Measurements from ENCODE around the gene RCOR3. TPM values are rescaled to one million over a fixed set of nuclear protein-coding genes. Genes with fewer than 3 reads are reported as not detected.

RCOR3 gene
- total RNA-seq, 6 donors from 2014 or later, result 27.2 to 97.4 (median 46.5) TPM

DNA sequence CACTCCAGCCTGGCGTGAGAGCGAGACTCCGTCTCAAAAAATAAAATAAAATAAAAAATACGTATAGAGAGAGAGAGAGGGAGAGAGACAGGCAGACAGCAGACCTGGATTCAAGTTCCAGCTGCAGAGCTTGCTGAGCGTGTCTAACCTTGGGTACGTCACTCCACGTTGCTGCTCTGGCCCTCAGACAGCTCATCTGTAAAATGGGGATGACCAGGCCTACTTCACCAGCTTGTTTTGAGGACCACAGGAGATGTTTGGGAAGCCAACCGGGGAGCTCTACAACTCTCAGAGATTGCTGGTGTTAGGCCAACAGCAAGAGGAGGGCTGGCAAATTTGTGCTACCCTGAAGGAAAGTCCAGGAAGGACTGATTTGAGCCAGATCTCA, 67.0 kb downstream of the RCOR3 start:
- Histone ChIP-seq H3K27me3 (no peaks in the 10 kb centered on the region), H3K27ac (peak overlapping the region; percentile 48 to 87 (median 80)), H3K36me3 (no peaks in the 10 kb centered on the region), H3K9me3 (no peaks in the 10 kb centered on the region), H3K4me1 (peaks cover 8 to 21% (median 11%) of the 10 kb centered on the region in 4 donors), H3K4me3 (peak overlapping the region in 3 of 4 donors; percentile 76 to 90 (median 83))
- ATAC-seq (ENCODE audit: low FRiP score in 2 of 2), result no peak
- WGBS, 2 donors, result 83 to 85% methylated on average over 8 of the region's 8 CpGs
- no peak for TF ChIP-seq POLR2A (IDR thresholded peaks at IDR 0.05)
- TF ChIP-seq EP300 (IDR thresholded peaks at IDR 0.05), result no peak
- TF ChIP-seq, protein P1, sequence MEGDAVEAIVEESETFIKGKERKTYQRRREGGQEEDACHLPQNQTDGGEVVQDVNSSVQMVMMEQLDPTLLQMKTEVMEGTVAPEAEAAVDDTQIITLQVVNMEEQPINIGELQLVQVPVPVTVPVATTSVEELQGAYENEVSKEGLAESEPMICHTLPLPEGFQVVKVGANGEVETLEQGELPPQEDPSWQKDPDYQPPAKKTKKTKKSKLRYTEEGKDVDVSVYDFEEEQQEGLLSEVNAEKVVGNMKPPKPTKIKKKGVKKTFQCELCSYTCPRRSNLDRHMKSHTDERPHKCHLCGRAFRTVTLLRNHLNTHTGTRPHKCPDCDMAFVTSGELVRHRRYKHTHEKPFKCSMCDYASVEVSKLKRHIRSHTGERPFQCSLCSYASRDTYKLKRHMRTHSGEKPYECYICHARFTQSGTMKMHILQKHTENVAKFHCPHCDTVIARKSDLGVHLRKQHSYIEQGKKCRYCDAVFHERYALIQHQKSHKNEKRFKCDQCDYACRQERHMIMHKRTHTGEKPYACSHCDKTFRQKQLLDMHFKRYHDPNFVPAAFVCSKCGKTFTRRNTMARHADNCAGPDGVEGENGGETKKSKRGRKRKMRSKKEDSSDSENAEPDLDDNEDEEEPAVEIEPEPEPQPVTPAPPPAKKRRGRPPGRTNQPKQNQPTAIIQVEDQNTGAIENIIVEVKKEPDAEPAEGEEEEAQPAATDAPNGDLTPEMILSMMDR (IDR thresholded peaks at IDR 0.05), result no peak
- TF ChIP-seq POLR2AphosphoS5 (IDR thresholded peaks at IDR 0.05), result no peak
- no peak for DNase-seq

DNA sequence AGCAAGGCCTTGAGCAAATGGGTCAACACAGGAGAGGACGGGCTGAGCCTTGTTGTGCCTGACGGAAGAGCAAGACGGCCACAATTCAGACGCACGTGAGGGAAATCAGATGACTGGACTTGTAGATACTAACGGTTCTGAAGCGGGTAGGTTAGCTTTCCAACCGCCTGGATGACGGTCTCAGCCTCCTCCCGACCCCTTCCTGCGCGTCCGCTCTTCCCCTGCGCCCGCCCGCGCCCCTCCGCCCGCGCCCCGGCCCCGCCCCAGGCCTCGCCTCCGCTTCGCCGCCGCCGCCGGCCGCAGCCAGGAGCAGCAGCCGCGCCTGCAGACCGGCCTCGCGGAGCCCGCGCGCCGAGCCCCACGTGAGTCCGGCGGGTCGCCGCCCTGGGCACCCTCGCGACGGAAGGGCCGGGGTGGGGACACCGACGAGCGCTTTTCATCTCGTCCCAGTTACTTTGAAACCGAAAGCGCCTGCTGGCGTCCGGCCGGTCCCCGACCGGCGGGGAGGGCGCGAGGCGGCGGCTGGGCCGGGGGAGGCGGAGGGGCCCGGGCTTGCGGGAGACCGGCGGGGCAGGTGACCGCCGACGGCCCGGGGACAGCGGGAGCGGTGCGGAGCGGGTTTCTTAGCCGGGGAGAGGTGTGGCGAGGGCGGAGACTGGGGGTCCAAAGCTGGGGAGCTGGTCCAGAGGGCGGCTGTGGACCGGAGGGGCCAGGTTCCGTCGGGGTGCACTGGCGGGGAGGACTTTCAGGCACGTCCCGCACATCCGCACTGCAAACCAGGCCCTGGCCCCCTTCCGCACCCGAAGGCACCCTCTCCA, 67.6 kb downstream of the RCOR3 start, which contains the start of gene TRAF5:
TRAF5 (plus strand) TSS at position 306 of the 818 bp plus-strand sequence. CDS start 26,407 bp downstream, outside the sequence.
- WGBS, 2 donors, result 0% methylated on average over 8 to 29 of the region's 91 CpGs
- peak within 1 kb of the TSS; percentile 62 to 87 (median 80) for H3K27ac ChIP-seq
- DNase-seq (peak; percentile 36 to 94), ATAC-seq (ENCODE audit: low FRiP score in 2 of 2) (peak in 1 of 2 donors; percentile 89)
- peaks cover 10 to 24% (median 11%) of the 10 kb centered on the region in 4 donors for H3K4me1 ChIP-seq
- H3K9me3 ChIP-seq, result no peaks in the 10 kb centered on the region
- no peaks in the 10 kb centered on the region for H3K27me3 ChIP-seq
- peak within 1 kb of the TSS; percentile 73 to 90 (median 80) for H3K4me3 ChIP-seq
- TF ChIP-seq POLR2A (IDR thresholded peaks at IDR 0.05), result peak in 1 of 4 donors; percentile 17
- TF ChIP-seq EP300 (IDR thresholded peaks at IDR 0.05), result no peak
- H3K36me3 ChIP-seq, result no peaks in the 10 kb centered on the region

DNA sequence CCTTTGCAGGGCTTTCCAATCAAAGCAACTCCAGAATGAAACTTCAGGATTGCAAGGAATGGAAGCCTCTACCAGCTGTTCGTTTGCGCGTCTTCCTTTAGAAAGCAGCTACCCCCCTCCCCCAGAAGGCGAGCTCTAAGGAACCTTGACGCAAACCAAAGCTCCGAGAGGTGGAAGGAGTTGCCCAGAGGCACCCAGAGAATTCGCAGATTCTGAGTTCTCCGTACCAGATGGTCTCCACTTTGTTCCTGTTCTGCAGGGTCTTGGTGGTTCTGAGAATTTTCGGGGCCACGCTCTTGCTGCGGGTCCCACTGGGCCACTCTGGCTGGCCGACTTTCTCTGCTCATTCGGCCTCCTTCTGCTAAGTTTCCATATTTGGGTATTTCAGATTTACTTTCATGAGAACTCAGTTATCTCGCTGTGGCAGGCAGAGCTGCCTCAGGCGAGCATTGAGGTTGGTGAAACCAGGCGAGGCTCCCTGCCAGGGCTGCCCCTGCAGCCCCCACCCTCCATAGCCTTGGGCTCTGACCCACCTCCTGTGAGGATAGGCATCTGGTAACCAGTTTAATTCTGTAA, 68.3 kb downstream of the RCOR3 start:
- ATAC-seq (ENCODE audit: low FRiP score in 2 of 2) (peak in 1 of 2 donors; percentile 53), DNase-seq (peak in 1 of 2 donors; percentile 34)
- Histone ChIP-seq H3K27ac (peak overlapping the region; percentile 62 to 87 (median 80)), H3K36me3 (no peaks in the 10 kb centered on the region), H3K9me3 (no peaks in the 10 kb centered on the region), H3K4me3 (peak overlapping the region; percentile 73 to 90 (median 80)), H3K4me1 (peaks cover 10 to 31% (median 13%) of the 10 kb centered on the region in 4 donors), H3K27me3 (no peaks in the 10 kb centered on the region)
- TF ChIP-seq POLR2A (IDR thresholded peaks at IDR 0.05) (no peak), POLR2AphosphoS5 (IDR thresholded peaks at IDR 0.05) (no peak), EP300 (IDR thresholded peaks at IDR 0.05) (no peak)
- TF ChIP-seq, protein P1 (IDR thresholded peaks at IDR 0.05), result no peak
- 14 to 17% methylated on average over 16 of the region's 16 CpGs for WGBS, 2 donors

DNA sequence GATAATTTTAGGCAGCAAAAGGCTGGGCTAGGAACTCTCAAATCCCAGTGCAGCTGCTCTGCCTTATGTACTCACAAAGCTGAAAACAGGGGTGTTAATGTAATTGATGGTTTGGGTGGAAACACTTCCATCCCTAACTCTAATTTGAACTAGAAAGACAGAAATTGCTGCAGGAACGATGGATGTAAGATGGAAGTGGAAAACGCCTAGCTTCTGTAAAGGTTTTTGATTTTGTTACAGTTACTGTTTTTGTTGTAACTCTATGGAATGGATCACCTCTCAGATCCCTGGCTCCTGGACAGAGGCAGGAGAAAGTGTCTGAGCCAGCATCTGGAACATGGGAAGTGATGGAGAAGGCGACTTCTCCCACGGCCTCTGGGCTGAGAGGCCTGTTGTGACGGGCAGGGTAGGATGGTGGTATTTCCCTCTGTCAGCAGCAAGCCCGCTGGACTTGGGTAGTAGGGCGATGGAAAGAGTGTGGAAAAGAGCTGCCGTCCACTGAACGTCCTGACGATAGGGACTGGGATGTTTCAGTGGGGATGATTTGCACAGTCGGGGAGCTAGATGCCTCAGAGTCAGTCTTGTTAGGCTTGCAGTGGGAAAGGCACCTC, 69.0 kb downstream of the RCOR3 start:
- Histone ChIP-seq H3K27me3 (no peaks in the 10 kb centered on the region), H3K27ac (peak overlapping the region in 3 of 4 donors; percentile 2 to 87 (median 75)), H3K9me3 (no peaks in the 10 kb centered on the region), H3K4me3 (peak overlapping the region in 2 of 4 donors; percentile 83 to 90), H3K4me1 (peaks cover 10 to 33% (median 13%) of the 10 kb centered on the region in 4 donors), H3K36me3 (no peaks in the 10 kb centered on the region)
- 89 to 92% methylated on average over 11 of the region's 11 CpGs for WGBS, 2 donors
- no peak for ATAC-seq (ENCODE audit: low FRiP score in 2 of 2)
- no peak for TF ChIP-seq POLR2AphosphoS5 (IDR thresholded peaks at IDR 0.05)
- TF ChIP-seq POLR2A (IDR thresholded peaks at IDR 0.05), result no peak
- no peak for TF ChIP-seq EP300 (IDR thresholded peaks at IDR 0.05)
- TF ChIP-seq, protein P1 (IDR thresholded peaks at IDR 0.05), result no peak
- no peak for DNase-seq

Data from upper lobe of left lung (tissue), 6 donors.